CD14-positive monocyte (primary cell): ENCODE results near the gene PLXNA4. TPM values are rescaled to one million over a fixed set of nuclear protein-coding genes. Genes with fewer than 3 reads are reported as not detected.

Experiments used
- DNase-seq, 3 donors: peaks; one replicate each; pipeline ENCODE4 v3.0.0-alpha.2; 2011 to 2022
- H2AFZ ChIP-seq: 2 replicates; pipeline ENCODE4 v1.6.0; 2012; ENCODE audit warnings: mild to moderate bottlenecking, low read depth, low read length, inconsistent platforms; ENCODE audit not compliant: insufficient read depth, poor library complexity, severe bottlenecking
- H3K27ac ChIP-seq, 2 donors: 1 replicate in 1 of 2; 2 replicates in 1 of 2; pipeline ENCODE4 v1.5.1; 2012 to 2013; ENCODE audit warnings: low read length in 2 of 2, control low read depth in 1 of 2, inconsistent platforms in 1 of 2, low read depth in 1 of 2, mild to moderate bottlenecking in 1 of 2
- H3K27me3 ChIP-seq, 2 donors: one replicate each; pipeline versions ENCODE4 v1.6.0 to v1.6.1; 2011 to 2013; ENCODE audit warnings: low read length in 2 of 2; ENCODE audit not compliant: control insufficient read depth in 2 of 2, insufficient read depth in 2 of 2
- H3K36me3 ChIP-seq, 2 donors: replicated peaks in 1 of 2; 1 replicate in 1 of 2; 2 replicates in 1 of 2; pipeline versions ENCODE4 v1.5.1 to v1.6.1; 2012 to 2013; ENCODE audit warnings: low read length in 2 of 2, control low read depth in 1 of 2, inconsistent platforms in 1 of 2, mild to moderate bottlenecking in 1 of 2; ENCODE audit not compliant: insufficient read depth in 2 of 2, control insufficient read depth in 1 of 2
- H3K4me1 ChIP-seq, 2 donors: 1 replicate in 1 of 2; 2 replicates in 1 of 2; pipeline versions ENCODE4 v1.5.1 to v1.6.1; 2012 to 2013; ENCODE audit warnings: low read length in 2 of 2, control low read depth in 1 of 2, inconsistent platforms in 1 of 2, mild to moderate bottlenecking in 1 of 2, moderate library complexity in 1 of 2; ENCODE audit not compliant: insufficient read depth in 2 of 2, control insufficient read depth in 1 of 2
- H3K4me2 ChIP-seq: replicated peaks from 2 replicates; pipeline ENCODE3; 2012; ENCODE audit warnings: low read length, moderate library complexity, mild to moderate bottlenecking; ENCODE audit not compliant: poor library complexity, severe bottlenecking; ENCODE audit errors: extremely low read depth
- H3K4me3 ChIP-seq, 3 experiments: fragments of 200-600 bp in 1 of 3; sonication (generic) in 1 of 3; replicated peaks in 1 of 3; 1 replicate in 2 of 3; 2 replicates in 1 of 3; pipeline ENCODE4 v1.5.1; 2011 to 2013; ENCODE audit warnings: low read length in 3 of 3, mild to moderate bottlenecking in 3 of 3, control low read depth in 2 of 3, low read depth in 2 of 3, inconsistent platforms in 1 of 3, moderate library complexity in 1 of 3
- H3K79me2 ChIP-seq: 2 replicates; pipeline ENCODE4 v1.6.0; 2012; ENCODE audit warnings: mild to moderate bottlenecking, control low read depth, inconsistent platforms, low read length, moderate library complexity; ENCODE audit not compliant: insufficient read depth
- H3K9ac ChIP-seq: 2 replicates; pipeline ENCODE4 v1.6.0; 2017; ENCODE audit warnings: low read length, mild to moderate bottlenecking; ENCODE audit not compliant: insufficient read depth, poor library complexity, severe bottlenecking
- H3K9me3 ChIP-seq, 2 donors: replicated peaks in 1 of 2; 1 replicate in 1 of 2; 2 replicates in 1 of 2; pipeline versions ENCODE4 v1.5.1 to v1.6.1; 2012 to 2013; ENCODE audit warnings: low read length in 2 of 2, control low read depth in 1 of 2; ENCODE audit not compliant: control insufficient read depth in 1 of 2, insufficient read depth in 1 of 2
- H4K20me1 ChIP-seq: 2 replicates; pipeline ENCODE4 v1.6.0; 2012; ENCODE audit warnings: mild to moderate bottlenecking, low read length, control low read depth, moderate library complexity; ENCODE audit not compliant: insufficient read depth
- H3K27ac Mint-ChIP-seq, 7 donors: one replicate each; pipeline ENCODE4 v1.8.0; 2020; ENCODE audit warnings: mild to moderate bottlenecking in 7 of 7, mixed read lengths in 7 of 7, moderate library complexity in 6 of 7, inconsistent platforms in 2 of 7
- H3K27me3 Mint-ChIP-seq, 3 donors: one replicate each; pipeline ENCODE4 v1.8.0; 2021 to 2022; ENCODE audit warnings: low read depth in 3 of 3, mild to moderate bottlenecking in 3 of 3, mixed read lengths in 3 of 3, moderate library complexity in 3 of 3, inconsistent platforms in 1 of 3
- H3K36me3 Mint-ChIP-seq, 2 donors: one replicate each; pipeline ENCODE4 v1.8.0; 2020; ENCODE audit warnings: mixed read lengths in 2 of 2, inconsistent platforms in 1 of 2, mild to moderate bottlenecking in 1 of 2
- H3K4me1 Mint-ChIP-seq: one replicate; pipeline ENCODE4 v1.8.0; 2020; ENCODE audit warnings: mild to moderate bottlenecking, mixed read lengths
- H3K4me3 Mint-ChIP-seq, 2 donors: one replicate each; pipeline ENCODE4 v1.8.0; 2020; ENCODE audit warnings: mild to moderate bottlenecking in 2 of 2, mixed read lengths in 2 of 2, moderate library complexity in 1 of 2
- H3K9me3 Mint-ChIP-seq, 7 donors: one replicate each; pipeline ENCODE4 v1.8.0; 2020 to 2022; ENCODE audit warnings: mixed read lengths in 7 of 7, mild to moderate bottlenecking in 6 of 7, moderate library complexity in 6 of 7, inconsistent platforms in 2 of 7
- WGBS: methylation state at CpG from one replicate; pipeline ENCODE4 v1.1.5; 2013; ENCODE audit warnings: missing lambda C conversion rate; ENCODE audit not compliant: insufficient coverage; 5-methylcytosine and 5-hydroxymethylcytosine counted together
- intact Hi-C, 2 donors: fragments of 100-400 bp; cut with micrococcal nuclease; formaldehyde crosslinking; loops; one replicate each; pipeline versions ENCODE4 v1.15.0 to v1.15.1; 2023
- polyA plus RNA-seq, 3 donors: library from polyadenylated mRNA; depleted of rRNA in 1 of 3; unstranded in 2 of 3; stranded (reverse) in 1 of 3; fragments of 300-500 nt in 2 of 3; fragments of >200 nt in 1 of 3; fragmentation: Illumina TruSeq in 2 of 3; gene quantifications; 1 replicate in 2 of 3; 2 replicates in 1 of 3; pipeline ENCODE4 v1.2.3, GENCODE V29; 2012 to 2021
- TF ChIP-seq, protein P1 (sequence below): fragments of 200-600 bp; IDR thresholded peaks from one replicate; pipeline ENCODE4 v1.8.0; 2022; ENCODE audit warnings: antibody characterized with exemption, mild to moderate bottlenecking

Gene PLXNA4
- polyA plus RNA-seq, 3 donors: not detected

DNA sequence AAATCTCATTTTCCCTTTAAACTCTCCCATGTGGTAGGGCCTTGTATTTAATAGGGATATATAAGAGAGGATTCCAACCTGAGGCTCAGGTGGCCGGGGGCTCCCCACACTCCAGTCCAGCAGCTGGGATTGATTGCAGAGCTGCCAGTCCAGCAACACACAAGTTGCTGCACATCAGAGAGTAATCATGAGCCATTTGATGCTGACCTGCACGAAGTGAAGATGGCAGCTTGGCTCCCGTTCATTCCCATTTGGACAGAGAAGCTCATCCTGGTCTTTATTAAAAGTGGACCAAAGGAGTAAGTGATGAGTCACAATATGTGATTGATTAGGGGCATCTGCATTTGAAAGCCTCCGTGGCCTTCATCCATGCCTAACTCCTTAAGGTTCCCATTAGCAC, 202.4 kb downstream of the PLXNA4 start:
- no peak overlapping the region for H3K27ac ChIP-seq
- H3K36me3 ChIP-seq: no peaks in the 10 kb centered on the region
- H3K27ac Mint-ChIP-seq: no peak overlapping the region
- TF ChIP-seq, protein P1, sequence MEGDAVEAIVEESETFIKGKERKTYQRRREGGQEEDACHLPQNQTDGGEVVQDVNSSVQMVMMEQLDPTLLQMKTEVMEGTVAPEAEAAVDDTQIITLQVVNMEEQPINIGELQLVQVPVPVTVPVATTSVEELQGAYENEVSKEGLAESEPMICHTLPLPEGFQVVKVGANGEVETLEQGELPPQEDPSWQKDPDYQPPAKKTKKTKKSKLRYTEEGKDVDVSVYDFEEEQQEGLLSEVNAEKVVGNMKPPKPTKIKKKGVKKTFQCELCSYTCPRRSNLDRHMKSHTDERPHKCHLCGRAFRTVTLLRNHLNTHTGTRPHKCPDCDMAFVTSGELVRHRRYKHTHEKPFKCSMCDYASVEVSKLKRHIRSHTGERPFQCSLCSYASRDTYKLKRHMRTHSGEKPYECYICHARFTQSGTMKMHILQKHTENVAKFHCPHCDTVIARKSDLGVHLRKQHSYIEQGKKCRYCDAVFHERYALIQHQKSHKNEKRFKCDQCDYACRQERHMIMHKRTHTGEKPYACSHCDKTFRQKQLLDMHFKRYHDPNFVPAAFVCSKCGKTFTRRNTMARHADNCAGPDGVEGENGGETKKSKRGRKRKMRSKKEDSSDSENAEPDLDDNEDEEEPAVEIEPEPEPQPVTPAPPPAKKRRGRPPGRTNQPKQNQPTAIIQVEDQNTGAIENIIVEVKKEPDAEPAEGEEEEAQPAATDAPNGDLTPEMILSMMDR: no peak
- H4K20me1 ChIP-seq: no peaks in the 10 kb centered on the region
- no peaks in the 10 kb centered on the region for H3K4me1 Mint-ChIP-seq
- 67% methylated on average over 3 of the region's 4 CpGs for WGBS
- H3K36me3 Mint-ChIP-seq: no peaks in the 10 kb centered on the region
- no peak for DNase-seq
- H3K9ac ChIP-seq: no peak overlapping the region
- H3K79me2 ChIP-seq: no peaks in the 10 kb centered on the region
- H3K4me1 ChIP-seq: no peaks in the 10 kb centered on the region
- peaks cover 2 to 6% of the 10 kb centered on the region in 2 donors for H3K27me3 ChIP-seq
- H3K4me3 ChIP-seq: no peak overlapping the region
- no peaks in the 10 kb centered on the region for H3K9me3 ChIP-seq
- H3K4me3 Mint-ChIP-seq: no peak overlapping the region
- intact Hi-C loops: no loop called here
- H2AFZ ChIP-seq: no peak overlapping the region
- H3K4me2 ChIP-seq: no peak overlapping the region
- H3K27me3 Mint-ChIP-seq: peaks cover 2 to 20% (median 10%) of the 10 kb centered on the region in 3 donors
- H3K9me3 Mint-ChIP-seq: peaks cover 0 to 3% (median 0%) of the 10 kb centered on the region in 7 donors

DNA sequence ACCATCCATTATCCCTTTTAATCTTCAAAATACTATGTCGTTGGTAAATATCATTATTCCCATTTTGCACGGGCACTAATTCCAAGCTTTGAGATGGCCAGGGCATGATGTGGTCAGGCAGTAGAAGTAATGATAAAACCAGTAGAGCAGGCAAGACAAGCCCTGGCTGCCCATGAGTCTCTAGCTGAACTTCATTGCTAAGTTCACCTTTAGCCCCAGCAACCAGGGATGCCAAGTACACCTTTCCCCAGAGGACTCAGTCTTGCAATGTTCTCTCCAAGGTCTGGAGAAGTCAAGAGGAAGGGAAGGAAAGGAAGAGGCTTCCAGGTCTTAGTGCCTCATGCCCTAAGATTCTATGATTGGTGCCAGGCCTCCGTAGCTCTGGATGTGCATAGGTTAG, 203.2 kb downstream of the PLXNA4 start:
- peaks cover 0 to 3% (median 0%) of the 10 kb centered on the region in 7 donors for H3K9me3 Mint-ChIP-seq

More for the DNA sequence above, 203.2 kb downstream of the PLXNA4 start:
- Histone ChIP-seq H3K9me3 (no peaks in the 10 kb centered on the region), H3K4me1 (no peaks in the 10 kb centered on the region), H3K27ac (no peak overlapping the region), H3K27me3 (peaks cover 0 to 3% of the 10 kb centered on the region in 2 donors), H3K4me2 (no peak overlapping the region), H3K9ac (no peak overlapping the region), H4K20me1 (no peaks in the 10 kb centered on the region), H3K79me2 (no peaks in the 10 kb centered on the region), H3K4me3 (no peak overlapping the region), H3K36me3 (no peaks in the 10 kb centered on the region), H2AFZ (no peak overlapping the region)
- TF ChIP-seq, protein P1: no peak
- H3K4me1 Mint-ChIP-seq: no peaks in the 10 kb centered on the region
- H3K4me3 Mint-ChIP-seq: no peak overlapping the region
- peaks cover 2 to 19% (median 9%) of the 10 kb centered on the region in 3 donors for H3K27me3 Mint-ChIP-seq
- H3K36me3 Mint-ChIP-seq: no peaks in the 10 kb centered on the region
- intact Hi-C loops: no loop called here
- no peak overlapping the region for H3K27ac Mint-ChIP-seq
- 100% methylated on average over 2 of the region's 3 CpGs for WGBS
- DNase-seq: no peak
